MM.1S (cell line): ENCODE measurements around the gene PET100.

Experiments used
- EZH2 ChIP-seq: fragments of 300-600 bp; sonication (generic); optimal IDR thresholded peaks from 2 replicates; pipeline ENCODE3; 2017; ENCODE audit warnings: low read depth, mild to moderate bottlenecking, antibody characterized with exemption, low read length, mixed read lengths
- TF ChIP-seq, protein P1 (sequence below): fragments of 300-600 bp; sonication (generic); IDR thresholded peaks from 2 replicates; pipeline ENCODE4 v1.5.1; 2016; ENCODE audit warnings: antibody characterized with exemption, low read length, mixed read lengths

DNA sequence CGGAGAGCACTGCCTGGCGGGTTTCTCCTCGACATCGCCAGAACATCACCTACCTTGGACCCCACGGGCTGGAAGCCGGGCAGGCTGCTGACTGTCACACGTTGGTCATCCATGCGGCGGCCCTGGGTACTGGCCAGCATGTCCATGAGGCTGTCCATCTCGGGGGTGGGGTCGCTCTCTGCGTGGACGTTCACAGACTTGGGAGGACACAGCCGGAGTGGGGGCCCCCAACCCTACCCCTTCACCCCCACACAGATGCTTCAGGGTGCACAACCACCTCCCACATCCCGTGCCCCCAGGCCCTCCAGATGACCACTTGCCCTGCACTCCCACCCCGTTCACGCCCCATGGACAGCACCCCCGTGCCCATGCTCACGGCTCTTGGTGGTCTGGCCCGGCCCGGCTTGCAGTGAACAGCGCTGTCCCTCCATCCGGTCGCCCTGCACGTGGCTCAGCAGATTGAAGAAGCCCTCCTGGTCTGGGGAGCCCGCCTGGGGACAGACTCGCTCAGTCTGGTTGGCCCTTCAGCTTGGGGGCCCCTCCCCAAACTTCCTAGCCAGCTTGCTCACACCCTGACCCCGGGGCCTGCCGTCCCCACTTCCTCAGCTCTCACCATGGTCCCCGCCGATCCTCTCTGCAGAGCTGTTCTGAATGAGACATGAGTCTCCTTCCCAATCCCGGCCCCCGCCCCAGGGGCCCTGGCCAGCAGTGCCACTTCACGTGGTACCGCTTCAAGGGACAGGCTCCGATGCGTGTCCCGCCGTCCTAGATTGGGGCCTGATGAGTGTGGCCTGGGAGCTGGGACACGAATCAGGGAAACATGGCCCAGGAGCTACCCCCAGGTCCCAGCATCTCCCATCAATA, 3.0 kb downstream of the PET100 start:
- TF ChIP-seq, protein P1, sequence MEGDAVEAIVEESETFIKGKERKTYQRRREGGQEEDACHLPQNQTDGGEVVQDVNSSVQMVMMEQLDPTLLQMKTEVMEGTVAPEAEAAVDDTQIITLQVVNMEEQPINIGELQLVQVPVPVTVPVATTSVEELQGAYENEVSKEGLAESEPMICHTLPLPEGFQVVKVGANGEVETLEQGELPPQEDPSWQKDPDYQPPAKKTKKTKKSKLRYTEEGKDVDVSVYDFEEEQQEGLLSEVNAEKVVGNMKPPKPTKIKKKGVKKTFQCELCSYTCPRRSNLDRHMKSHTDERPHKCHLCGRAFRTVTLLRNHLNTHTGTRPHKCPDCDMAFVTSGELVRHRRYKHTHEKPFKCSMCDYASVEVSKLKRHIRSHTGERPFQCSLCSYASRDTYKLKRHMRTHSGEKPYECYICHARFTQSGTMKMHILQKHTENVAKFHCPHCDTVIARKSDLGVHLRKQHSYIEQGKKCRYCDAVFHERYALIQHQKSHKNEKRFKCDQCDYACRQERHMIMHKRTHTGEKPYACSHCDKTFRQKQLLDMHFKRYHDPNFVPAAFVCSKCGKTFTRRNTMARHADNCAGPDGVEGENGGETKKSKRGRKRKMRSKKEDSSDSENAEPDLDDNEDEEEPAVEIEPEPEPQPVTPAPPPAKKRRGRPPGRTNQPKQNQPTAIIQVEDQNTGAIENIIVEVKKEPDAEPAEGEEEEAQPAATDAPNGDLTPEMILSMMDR, result no peak
- TF ChIP-seq EZH2, result no peak
